D721Med (cell line): ENCODE measurements around the gene PGPEP1.
A peak's percentile ranks its signal among the peaks of the same experiment; 100 is the strongest.

ENCODE experiments used
- DNase-seq: peaks from one replicate; pipeline ENCODE4 v3.0.0; 2011; ENCODE audit warnings: low spot score; ENCODE audit not compliant: insufficient read length
- FAIRE-seq: peaks from 2 replicates; lab custom pipeline; 2011; peaks lifted over from hg19 to GRCh38; lab: Jason Lieb, UNC
- TF ChIP-seq, protein P1 (sequence below): IDR thresholded peaks from 2 replicates; pipeline ENCODE4 v1.5.1; 2012; ENCODE audit warnings: mild to moderate bottlenecking, control low read depth; ENCODE audit not compliant: insufficient read depth; ENCODE audit errors: missing control alignments

PGPEP1 gene

DNA sequence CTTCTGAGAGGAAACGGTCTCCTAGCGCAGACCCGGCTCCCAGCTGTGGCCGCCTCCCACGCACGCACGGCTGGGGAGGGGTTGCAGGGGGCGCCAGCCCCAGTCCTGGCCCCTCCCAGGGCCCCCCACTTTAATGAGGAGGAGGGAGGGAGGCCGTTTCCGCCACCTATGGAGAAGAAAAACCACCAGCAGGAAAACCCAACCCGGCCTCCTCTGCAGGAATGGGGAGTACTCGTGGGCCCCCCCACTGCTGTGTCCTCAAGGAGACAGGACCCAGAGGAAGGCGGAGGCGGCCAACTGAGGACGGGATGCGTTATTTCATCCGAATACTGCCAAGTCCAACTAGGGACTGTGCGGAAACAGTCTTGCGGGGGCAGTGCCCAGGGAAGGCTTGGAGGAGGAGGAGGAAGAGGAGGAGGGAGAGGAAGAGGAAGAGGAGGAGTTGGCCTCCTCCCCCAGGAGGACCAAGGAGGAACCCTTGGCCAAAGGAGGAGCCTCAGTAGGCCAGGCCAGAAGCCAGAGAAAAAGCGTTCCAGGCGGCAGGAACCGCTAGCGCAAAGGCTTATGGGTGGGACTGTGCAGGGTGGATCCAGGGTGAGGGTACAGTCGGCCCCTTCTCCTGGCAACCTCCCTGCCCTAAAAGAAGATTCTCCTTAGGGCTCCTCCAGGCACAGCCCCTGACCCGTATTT lies 74.9 kb downstream of the PGPEP1 start:
- TF ChIP-seq, protein P1, sequence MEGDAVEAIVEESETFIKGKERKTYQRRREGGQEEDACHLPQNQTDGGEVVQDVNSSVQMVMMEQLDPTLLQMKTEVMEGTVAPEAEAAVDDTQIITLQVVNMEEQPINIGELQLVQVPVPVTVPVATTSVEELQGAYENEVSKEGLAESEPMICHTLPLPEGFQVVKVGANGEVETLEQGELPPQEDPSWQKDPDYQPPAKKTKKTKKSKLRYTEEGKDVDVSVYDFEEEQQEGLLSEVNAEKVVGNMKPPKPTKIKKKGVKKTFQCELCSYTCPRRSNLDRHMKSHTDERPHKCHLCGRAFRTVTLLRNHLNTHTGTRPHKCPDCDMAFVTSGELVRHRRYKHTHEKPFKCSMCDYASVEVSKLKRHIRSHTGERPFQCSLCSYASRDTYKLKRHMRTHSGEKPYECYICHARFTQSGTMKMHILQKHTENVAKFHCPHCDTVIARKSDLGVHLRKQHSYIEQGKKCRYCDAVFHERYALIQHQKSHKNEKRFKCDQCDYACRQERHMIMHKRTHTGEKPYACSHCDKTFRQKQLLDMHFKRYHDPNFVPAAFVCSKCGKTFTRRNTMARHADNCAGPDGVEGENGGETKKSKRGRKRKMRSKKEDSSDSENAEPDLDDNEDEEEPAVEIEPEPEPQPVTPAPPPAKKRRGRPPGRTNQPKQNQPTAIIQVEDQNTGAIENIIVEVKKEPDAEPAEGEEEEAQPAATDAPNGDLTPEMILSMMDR: no peak
- no peak for FAIRE-seq

DNA sequence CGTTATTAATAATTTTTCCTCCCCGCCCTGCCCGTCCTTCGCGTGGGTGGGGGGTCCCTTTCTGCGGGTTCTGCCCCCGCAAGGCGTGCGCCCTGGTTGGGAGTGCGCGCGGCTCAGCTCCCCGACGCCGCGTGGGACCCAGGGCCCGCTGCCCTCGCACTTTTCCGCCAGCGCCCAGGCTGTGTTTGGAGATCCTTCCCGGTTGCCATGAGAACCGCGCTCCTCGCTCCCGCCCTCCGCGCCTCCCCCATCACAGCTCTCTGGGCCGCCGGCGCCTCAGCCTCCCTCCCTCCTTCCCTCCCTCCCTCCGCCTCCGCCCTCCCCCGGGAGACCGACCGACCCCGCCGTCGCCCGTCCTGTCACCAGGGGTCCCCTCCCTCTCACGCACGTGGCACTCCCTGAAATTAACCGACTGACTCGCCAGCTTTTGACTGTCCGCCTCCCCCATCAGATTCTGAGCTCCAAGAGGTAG lies 76.4 kb downstream of the PGPEP1 start:
- TF ChIP-seq, protein P1: no peak
- no peak for FAIRE-seq
- DNase-seq: peak; percentile 71

More for the DNA sequence above, 74.9 kb downstream of the PGPEP1 start:
- DNase-seq: no peak

DNA sequence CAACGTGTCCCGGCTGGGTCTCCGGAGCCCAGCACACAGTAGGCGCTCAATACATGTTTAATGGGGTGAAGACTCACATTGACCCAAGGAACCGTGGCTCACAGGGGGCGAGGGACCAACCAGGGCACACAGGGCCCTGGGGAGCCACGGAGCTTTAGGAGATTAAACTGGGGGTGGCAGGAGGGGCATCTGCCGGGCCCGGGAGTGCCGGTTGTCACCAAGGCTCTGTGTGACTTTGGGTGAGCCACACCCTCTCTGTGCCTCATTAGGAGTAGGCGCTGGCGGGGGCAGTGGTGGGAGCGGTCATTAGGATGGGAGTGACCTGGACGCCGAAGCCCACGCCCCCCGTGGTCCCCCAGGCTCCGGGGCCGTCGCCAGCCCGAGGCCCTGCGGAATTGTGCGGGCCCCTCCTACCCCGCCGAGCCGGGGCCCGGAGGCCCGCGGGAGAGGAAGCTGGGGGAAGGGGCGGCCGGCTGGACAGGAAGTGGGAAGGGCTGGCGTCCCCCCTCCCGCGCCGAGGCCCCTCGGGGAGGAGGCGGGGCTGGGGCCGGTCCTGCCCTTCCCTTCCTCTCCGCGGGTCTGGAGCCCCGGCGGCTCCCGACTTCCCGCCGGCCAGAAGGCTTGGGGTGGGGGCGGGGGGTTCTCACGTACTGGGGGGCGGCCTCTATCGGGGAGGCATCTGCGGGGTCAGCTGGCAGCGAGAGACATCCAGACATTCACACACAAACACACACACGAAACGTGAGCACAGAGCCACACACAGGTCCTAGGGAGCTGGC lies 77.0 kb downstream of the PGPEP1 start:
- TF ChIP-seq, protein P1: no peak
- DNase-seq (peak; percentile 74), FAIRE-seq (no peak)

DNA sequence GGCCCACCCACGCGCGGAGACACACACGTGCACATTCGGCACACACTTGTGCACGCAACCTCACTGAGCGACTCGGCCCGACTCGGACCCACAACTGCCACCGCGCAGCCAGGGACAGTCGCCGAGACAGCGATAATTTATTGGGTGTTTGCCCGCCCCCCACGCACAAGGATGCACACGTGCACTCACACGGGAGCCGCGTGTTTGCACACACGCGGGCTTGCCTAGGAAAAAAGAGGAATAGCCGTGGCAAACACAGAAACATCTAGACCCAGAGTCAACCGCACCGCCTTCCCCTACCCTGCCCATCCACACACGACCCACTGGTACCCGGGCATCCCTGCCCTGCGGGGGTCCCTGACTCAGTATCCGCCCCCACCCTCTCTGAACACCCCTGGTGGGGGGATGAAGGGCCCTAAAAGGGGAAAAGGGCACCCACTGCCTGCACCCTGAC lies 77.7 kb downstream of the PGPEP1 start:
- no peak for DNase-seq
- no peak for FAIRE-seq
- TF ChIP-seq, protein P1: no peak

DNA sequence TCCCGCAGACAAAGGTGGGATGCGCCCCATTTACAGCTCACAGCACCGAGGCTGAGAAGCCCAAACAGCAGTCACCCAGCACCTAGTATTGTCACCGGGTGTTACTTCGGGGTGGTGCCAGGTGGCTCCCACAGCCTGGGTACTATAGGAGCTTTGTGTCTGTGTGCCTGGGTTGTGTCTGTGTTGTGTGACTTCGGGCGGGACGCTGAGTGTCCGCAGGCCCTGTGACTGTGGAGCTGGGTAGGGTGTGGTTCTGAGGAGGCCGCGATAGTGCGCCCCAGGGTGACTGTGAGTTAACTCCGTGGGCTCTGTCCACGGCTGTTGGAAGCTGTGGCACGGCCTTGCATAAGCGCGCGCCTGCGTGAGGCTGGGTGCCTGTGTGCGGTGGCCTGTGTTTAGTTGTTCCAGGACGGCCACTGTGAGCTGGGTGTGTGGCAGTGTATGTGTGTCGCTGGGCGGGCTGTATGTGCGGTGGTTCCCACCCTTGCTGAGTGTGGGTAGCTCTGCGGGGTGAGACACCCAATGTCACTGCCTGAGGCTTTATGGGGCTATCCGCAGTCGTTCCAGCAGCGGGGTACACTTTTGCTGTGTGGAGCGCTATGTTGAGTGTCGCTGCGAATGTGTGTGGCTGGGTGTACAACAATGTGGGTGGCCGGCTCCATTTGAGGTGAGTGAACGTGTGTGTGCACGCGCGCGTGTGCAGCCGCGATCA lies 78.2 kb downstream of the PGPEP1 start:
- DNase-seq (no peak), FAIRE-seq (no peak)
- TF ChIP-seq, protein P1: no peak

DNA sequence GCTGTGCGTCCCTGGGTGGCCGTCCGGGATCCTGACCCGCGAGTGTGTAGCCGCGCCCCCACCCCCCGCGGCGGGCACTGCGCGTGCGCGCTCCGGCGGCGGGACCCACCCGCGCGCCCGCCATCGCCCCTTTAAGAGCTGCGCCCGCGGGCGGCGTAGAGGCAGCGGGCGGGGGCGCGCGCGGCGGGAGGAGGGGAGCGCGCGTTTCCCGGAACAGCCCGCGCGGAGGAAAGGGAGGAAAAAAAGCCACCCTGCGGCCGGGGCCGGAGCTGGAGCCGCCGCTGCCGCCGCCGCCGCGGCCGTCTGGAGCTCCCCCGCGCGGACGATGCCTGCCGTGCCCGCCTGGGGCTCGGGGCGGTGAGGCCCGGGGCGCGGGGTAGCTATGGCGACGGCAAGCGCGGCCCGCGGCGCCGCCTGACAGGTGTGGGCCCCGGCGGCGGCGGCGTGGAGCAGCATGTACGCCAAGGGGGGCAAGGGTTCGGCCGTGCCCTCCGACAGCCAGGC lies 78.8 kb downstream of the PGPEP1 start, which contains the start of gene SSBP4:
SSBP4 (plus strand) TSS at position 204 of the 504 bp plus-strand sequence; CDS start at position 455, 251 bp downstream.
- TF ChIP-seq, protein P1: peak; percentile 6
- peak; percentile 80 for DNase-seq
- FAIRE-seq: no peak
